Kidney glomerular epithelial cell (primary cell): ENCODE data around the gene ZFP92.
A peak's percentile ranks its signal among the peaks of the same experiment; 100 is the strongest.
"Not testable (repeated sequence)": the region's sequence is repeated elsewhere in the genome, so short reads cannot be mapped to it uniquely, and the experiment has no call there.

Experiments
- DNase-seq: peaks from one replicate; lab custom pipeline; 2025; lab: John Stamatoyannopoulos, UW

The ZFP92 gene

GRCh38 chrX:153387345-153387744 is 23.9 kb upstream of the ZFP92 start:
- DNase-seq = no peak

GRCh38 chrX:153387987-153388721 is 23.1 kb upstream of the ZFP92 start:
- no peak for DNase-seq

- DNase-seq = no peak
These were observed 22.4 kb upstream of the ZFP92 start for GRCh38 chrX:153388722-153389459.

GRCh38 chrX:153389460-153389768 is 21.9 kb upstream of the ZFP92 start:
- not testable (repeated sequence) for DNase-seq

- no peak for DNase-seq
These were observed 18.5 kb upstream of the ZFP92 start for GRCh38 chrX:153392642-153393321.

- no peak for DNase-seq
These were observed 16.7 kb upstream of the ZFP92 start for GRCh38 chrX:153394612-153395011.

GRCh38 chrX:153395613-153396319 is 15.5 kb upstream of the ZFP92 start:
- no peak for DNase-seq

GRCh38 chrX:153396320-153397195 is 14.7 kb upstream of the ZFP92 start:
- DNase-seq = no peak

GRCh38 chrX:153397256-153397960 is 13.9 kb upstream of the ZFP92 start:
- no peak for DNase-seq

- no peak for DNase-seq
These were observed 12.9 kb upstream of the ZFP92 start for GRCh38 chrX:153398275-153398960.

- DNase-seq = peak; percentile 4
These were observed 10.8 kb upstream of the ZFP92 start for GRCh38 chrX:153400146-153401132.

- DNase-seq = no peak
These were observed 10.0 kb upstream of the ZFP92 start, which contains the start of gene PNMA6E for GRCh38 chrX:153401133-153401764. TSS of gene PNMA6E (minus strand) at chrX:153401350. CDS start at chrX:153398849, 2,501 bp downstream.

GRCh38 chrX:153404333-153404732 is 6.9 kb upstream of the ZFP92 start:
- not testable (repeated sequence) for DNase-seq

- DNase-seq = no peak
These were observed 5.8 kb upstream of the ZFP92 start for GRCh38 chrX:153405426-153405825.

GRCh38 chrX:153406011-153406410 is 5.3 kb upstream of the ZFP92 start:
- DNase-seq = no peak

GRCh38 chrX:153406903-153407302 is 4.4 kb upstream of the ZFP92 start:
- DNase-seq = no peak

- DNase-seq = no peak
These were observed 3.5 kb upstream of the ZFP92 start for GRCh38 chrX:153407736-153408135.

- DNase-seq = no peak
These were observed 3.0 kb upstream of the ZFP92 start for GRCh38 chrX:153408221-153408721.
